SK-N-SH (cell line): ENCODE measurements around the gene FBXL7. TPM values are rescaled to one million over a fixed set of nuclear protein-coding genes. Genes with fewer than 3 reads are reported as not detected.
A peak's percentile ranks its signal among the peaks of the same experiment; 100 is the strongest.

Experiments used
- CTCF ChIA-PET: fragments of 300-600, 350-600 bp; formaldehyde crosslinking; extraction: SDS; loops from one replicate; lab custom pipeline; 2021; lab: Yijun Ruan, JAX
- POLR2A ChIA-PET: fragments of 350-600 bp; sonication (Branson Sonifier 250); formaldehyde crosslinking; extraction: SDS; loops from one replicate; lab custom pipeline; 2020; ENCODE audit warnings: antibody characterized with exemption, inconsistent platforms; lab: Yijun Ruan, JAX
- DNase-seq: peaks from one replicate; pipeline ENCODE4 v3.0.0; 2012
- H2AFZ ChIP-seq: fragments of 200-600 bp; sonication (generic); 2 replicates; pipeline ENCODE4 v1.8.1; 2016; ENCODE audit warnings: antibody characterized with exemption, mild to moderate bottlenecking, low read depth
- H3F3A ChIP-seq: fragments of 200-600 bp; sonication (generic); replicated peaks from 2 replicates; pipeline ENCODE3; 2016; ENCODE audit warnings: antibody characterized with exemption, mild to moderate bottlenecking; ENCODE audit not compliant: insufficient read depth
- H3K27ac ChIP-seq, 2 experiments: fragments of 200-500 bp in 1 of 2; fragments of 200-600 bp in 1 of 2; sonication (Bioruptor generic) in 1 of 2; sonication (generic), shearing (Covaris generic) in 1 of 2; 2 replicates each; pipeline versions ENCODE4 v1.5.1 to v1.6.1; 2014 to 2016; ENCODE audit warnings: low read depth in 2 of 2, inconsistent platforms in 1 of 2, low read length in 1 of 2, mild to moderate bottlenecking in 1 of 2, mixed read lengths in 1 of 2
- H3K27me3 ChIP-seq: fragments of 200-600 bp; sonication (generic), shearing (Covaris generic); 2 replicates; pipeline ENCODE4 v1.6.1; 2016; ENCODE audit warnings: mixed run types; ENCODE audit not compliant: insufficient read depth
- H3K36me3 ChIP-seq, 2 experiments: fragments of 200-500 bp in 1 of 2; fragments of 200-600 bp in 1 of 2; sonication (Bioruptor generic) in 1 of 2; sonication (generic) in 1 of 2; replicated peaks in 1 of 2; 2 replicates each; pipeline versions ENCODE3 to v1.5.1; 2014 to 2016; ENCODE audit warnings: low read length in 1 of 2, mild to moderate bottlenecking in 1 of 2; ENCODE audit not compliant: insufficient read depth in 2 of 2, control insufficient read depth in 1 of 2
- H3K4me1 ChIP-seq, 2 experiments: fragments of 200-500 bp in 1 of 2; fragments of 200-600 bp in 1 of 2; sonication (Bioruptor generic) in 1 of 2; sonication (generic), shearing (Covaris generic) in 1 of 2; 2 replicates each; pipeline versions ENCODE4 v1.5.1 to v1.6.1; 2014 to 2016; ENCODE audit warnings: low read depth in 1 of 2, low read length in 1 of 2, mixed run types in 1 of 2; ENCODE audit not compliant: insufficient read depth in 2 of 2, control insufficient read depth in 1 of 2
- H3K4me2 ChIP-seq: fragments of 200-600 bp; sonication (generic), shearing (Covaris generic); 2 replicates; pipeline ENCODE4 v1.6.1; 2017; ENCODE audit warnings: mixed run types
- H3K4me3 ChIP-seq, 2 experiments: fragments of 200-500 bp in 1 of 2; fragments of 200-600 bp in 1 of 2; sonication (Bioruptor generic) in 1 of 2; sonication (generic), shearing (Covaris generic) in 1 of 2; 2 replicates each; pipeline versions ENCODE4 v1.5.1 to v1.8.1; 2014 to 2016; ENCODE audit warnings: low read depth in 2 of 2, inconsistent platforms in 1 of 2, low read length in 1 of 2, mild to moderate bottlenecking in 1 of 2, mixed read lengths in 1 of 2, moderate library complexity in 1 of 2
- H3K79me2 ChIP-seq: fragments of 200-600 bp; sonication (generic); 2 replicates; pipeline ENCODE4 v1.8.1; 2017; ENCODE audit warnings: mild to moderate bottlenecking; ENCODE audit not compliant: insufficient read depth
- H3K9ac ChIP-seq: fragments of 200-600 bp; sonication (generic); 2 replicates; pipeline ENCODE4 v1.6.1; 2017; ENCODE audit warnings: mixed run types
- H3K9me2 ChIP-seq: fragments of 200-600 bp; sonication (generic); 2 replicates; pipeline ENCODE4 v1.6.1; 2017; ENCODE audit warnings: mixed run types
- H3K9me3 ChIP-seq: fragments of 200-600 bp; sonication (generic); 2 replicates; pipeline ENCODE4 v1.6.1; 2017; ENCODE audit warnings: mixed run types, mild to moderate bottlenecking, moderate library complexity
- H4K20me1 ChIP-seq: fragments of 200-600 bp; sonication (generic); 2 replicates; pipeline ENCODE4 v1.6.1; 2017; ENCODE audit warnings: mild to moderate bottlenecking, mixed run types; ENCODE audit not compliant: insufficient read depth
- FOSL2 ChIP-seq: IDR thresholded peaks from 2 replicates; pipeline ENCODE4 v1.4.0; 2012; ENCODE audit warnings: low read depth, mild to moderate bottlenecking, moderate library complexity, borderline replicate concordance
- FOXJ3 ChIP-seq: sonication (generic); formaldehyde crosslinking; IDR thresholded peaks from 2 replicates; pipeline ENCODE4 v1.5.1; 2020; ENCODE audit warnings: mild to moderate bottlenecking, missing genetic modification reagents
- FOXM1 ChIP-seq: IDR thresholded peaks from 2 replicates; pipeline ENCODE4 v1.4.0; 2012; ENCODE audit warnings: low read depth, mild to moderate bottlenecking
- IRF3 ChIP-seq: fragments of 150-350 bp; IDR thresholded peaks from 2 replicates; pipeline ENCODE4 v1.6.1; 2016; ENCODE audit warnings: mild to moderate bottlenecking, low read depth, low read length
- MAX ChIP-seq: IDR thresholded peaks from 2 replicates; pipeline ENCODE4 v1.4.0; 2012; ENCODE audit warnings: low read depth
- REST ChIP-seq: IDR thresholded peaks from 2 replicates; pipeline ENCODE4 v1.6.1; 2012; ENCODE audit warnings: mild to moderate bottlenecking, low read depth, low read length, moderate library complexity
- RFX5 ChIP-seq: IDR thresholded peaks from 2 replicates; pipeline ENCODE4 v1.6.1; 2012; ENCODE audit warnings: mild to moderate bottlenecking, improper control_type of control experiment, low read length
- RXRA ChIP-seq: IDR thresholded peaks from 2 replicates; pipeline ENCODE4 v1.4.0; 2012; ENCODE audit warnings: low read depth, mild to moderate bottlenecking, borderline replicate concordance
- TCF12 ChIP-seq: IDR thresholded peaks from 2 replicates; pipeline ENCODE4 v1.4.0; 2012
- WGBS: methylation state at CpG from one replicate; pipeline ENCODE4 v1.1.6; 2017; ENCODE audit warnings: low lambda C conversion rate; 5-methylcytosine and 5-hydroxymethylcytosine counted together
- polyA plus RNA-seq, 3 experiments: library from polyadenylated mRNA; depleted of rRNA; stranded (reverse); fragments of >200 nt; gene quantifications; 2 replicates each; pipeline ENCODE4 v1.2.3, GENCODE V29; 2012

FBXL7 gene
- polyA plus RNA-seq, 1 of the 3 experiments (the other 2 are of a cell fraction): 7.0 TPM

- no peaks in the 10 kb centered on the region for H3K79me2 ChIP-seq
- TF ChIP-seq IRF3 (no peak), FOXM1 (no peak), RXRA (no peak), FOSL2 (0 out of 2 replicates have a peak, but pooled peaks have one; percentile 5), REST (no peak), RFX5 (no peak)
- CTCF ChIA-PET: interaction anchor here (2.8 to 3.7 kb wide), 2 partner anchors 406 to 683 kb away, joined by 18 to 21 read pairs; no protein-coding TSS in a partner anchor
- H3K4me1 ChIP-seq: peaks cover 12 to 23% of the 10 kb centered on the region in 2 experiments
- 0 out of 2 replicates have a peak, but pooled peaks cover 3% of the 10 kb centered on the region for H4K20me1 ChIP-seq
- no peaks in the 10 kb centered on the region for H3K27me3 ChIP-seq
- no peak for DNase-seq
- no peak overlapping the region for H3K27ac ChIP-seq
- no peak overlapping the region for H3K4me3 ChIP-seq
- H3K9me2 ChIP-seq: no peaks in the 10 kb centered on the region
- H3K9ac ChIP-seq: no peak overlapping the region
- H3K36me3 ChIP-seq: no peaks in the 10 kb centered on the region
- 67% methylated on average over 1 of the region's 4 CpGs for WGBS
- H2AFZ ChIP-seq: no peak overlapping the region
- no peak overlapping the region for H3K4me2 ChIP-seq
- POLR2A ChIA-PET: no interaction called here
- no peaks in the 10 kb centered on the region for H3F3A ChIP-seq
- H3K9me3 ChIP-seq: no peaks in the 10 kb centered on the region
Measured at GRCh38 chr5:15789642-15790041, 289.7 kb downstream of the FBXL7 start.

- Histone ChIP-seq H3K4me3 (no peak overlapping the region), H4K20me1 (0 out of 2 replicates have a peak, but pooled peaks cover 3% of the 10 kb centered on the region), H3K9me3 (no peaks in the 10 kb centered on the region), H3K79me2 (no peaks in the 10 kb centered on the region), H3K9ac (no peak overlapping the region), H2AFZ (no peak overlapping the region), H3K27me3 (no peaks in the 10 kb centered on the region), H3K36me3 (no peaks in the 10 kb centered on the region), H3K27ac (0 out of 4 replicates have a peak overlapping the region, but pooled peaks of 1 of the 2 experiments have one; percentile 11), H3F3A (no peaks in the 10 kb centered on the region), H3K4me2 (no peak overlapping the region), H3K9me2 (no peaks in the 10 kb centered on the region), H3K4me1 (peaks cover 12 to 28% of the 10 kb centered on the region in 2 experiments)
- ChIA-PET POLR2A (interaction anchor here (0.6 kb wide), 1 partner anchor 1275 kb away, joined by 3 read pairs; no protein-coding TSS in a partner anchor), CTCF (interaction anchor here (0.6 to 3.7 kb wide), 17 partner anchors 12 to 684 kb away, joined by 3 to 21 read pairs (median 3); partner anchors contain the start of gene FBXL7)
- 53% methylated on average over 4 of the region's 4 CpGs for WGBS
- TF ChIP-seq FOSL2 (peak; percentile 24; the same call in 1 of the 2 replicates), MAX (no peak), FOXJ3 (no peak), RXRA (no peak), TCF12 (0 out of 2 replicates have a peak, but pooled peaks have one; percentile 7)
- no peak for DNase-seq
Measured at GRCh38 chr5:15790446-15791018, 290.6 kb downstream of the FBXL7 start.
